Measurements from ENCODE around the gene RPS15. TPM values are rescaled to one million over a fixed set of nuclear protein-coding genes. Genes with fewer than 3 reads are reported as not detected.

RPS15 gene
- total and polyA plus RNA-seq, 10 of the 15 experiments (the other 5 are each of a cell fraction or from before 2014, with no cell fraction given), result 559 to 3,158 (median 1,413) TPM

- TF ChIP-seq POU2F2 (IDR thresholded peaks at IDR 0.05; ENCODE audit: borderline replicate concordance, low read depth, low read length) (no peak), ATF3 (IDR thresholded peaks at IDR 0.05; ENCODE audit: borderline replicate concordance, extremely low read depth, low read depth, low read length) (no peak), IRF3 (IDR thresholded peaks at IDR 0.05) (no peak), TCF7 (IDR thresholded peaks at IDR 0.05; ENCODE audit: borderline replicate concordance) (no peak), SIN3A (IDR thresholded peaks at IDR 0.05; ENCODE audit: low read depth, low read length) (no peak)
Observed at GRCh38 chr19:1388637-1389026, 49.6 kb upstream of the RPS15 start (continued).

GRCh38 chr19:1389033-1389940, 48.9 kb upstream of the RPS15 start:
- BruUV-seq (replicated peaks), result no TSS peak
- no peak overlapping the region for H3K27ac ChIP-seq (ENCODE audit: control insufficient read depth, insufficient read depth)
- ATAC-seq (no peak), FAIRE-seq (no peak), DNase-seq (ENCODE audit: low read depth, low spot score) (no peak)
- ChIA-PET SMC1A (ENCODE audit: uncharacterized antibody, unreplicated experiment) (no interaction called here), RAD21 (ENCODE audit: unreplicated experiment) (no interaction called here), CTCF (no interaction called here), POLR2A (no interaction called here)
- peaks cover 6% of the 10 kb centered on the region for H3K79me2 ChIP-seq (ENCODE audit: control insufficient read depth, insufficient read depth, low read length)
- no peaks in the 10 kb centered on the region for H3K4me1 ChIP-seq (ENCODE audit: control insufficient read depth, insufficient read depth, low read length)
- H4K20me1 ChIP-seq (ENCODE audit: control insufficient read depth, insufficient read depth), result no peaks in the 10 kb centered on the region
- peaks cover 10% of the 10 kb centered on the region in 2 experiments for H3K36me3 ChIP-seq (ENCODE audit: control insufficient read depth in 2 of 2, insufficient read depth in 2 of 2, low read length in 1 of 2)
- no peak overlapping the region for H3K4me3 ChIP-seq
- 94% methylated on average over 37 of the region's 39 CpGs for WGBS (ENCODE audit: insufficient coverage, insufficient replicate concordance, low lambda C conversion rate, missing lambda C conversion rate)
- intact Hi-C loops (cut with micrococcal nuclease; ENCODE audit: unreplicated experiment) (no loop called here), in situ Hi-C loops (cut with MboI) (no loop called here)
- no peak overlapping the region for H3K4me2 ChIP-seq (ENCODE audit: control insufficient read depth, insufficient read depth)
- H2AFZ ChIP-seq (ENCODE audit: control insufficient read depth, low read depth, low read length), result no peak overlapping the region
- H3K9ac ChIP-seq (ENCODE audit: control insufficient read depth, insufficient read depth, low read length), result no peak overlapping the region
- no peaks in the 10 kb centered on the region for H3K27me3 ChIP-seq (replicated peaks in 1 of 2; ENCODE audit: control insufficient read depth in 2 of 2, insufficient read depth in 2 of 2, low read length in 1 of 2)
- H3K9me3 ChIP-seq (replicated peaks; ENCODE audit: control insufficient read depth, insufficient read depth, low read length), result no peaks in the 10 kb centered on the region
- no peak for TF ChIP-seq ZNF687 (IDR thresholded peaks at IDR 0.05)
- TF ChIP-seq NFIC (IDR thresholded peaks at IDR 0.05; ENCODE audit: low read depth, low read length), result 0 out of 2 replicates have a peak, but pooled peaks have one; percentile 41
- peak; percentile 99 for TF ChIP-seq BCL3 (IDR thresholded peaks at IDR 0.05; ENCODE audit: borderline replicate concordance, insufficient read depth, low read depth, low read length, poor library complexity, severe bottlenecking)
- no peak for TF ChIP-seq FOS (IDR thresholded peaks at IDR 0.05; ENCODE audit: borderline replicate concordance, extremely low read depth, insufficient read length)
- TF ChIP-seq POLR2AphosphoS5 (IDR thresholded peaks at IDR 0.05; ENCODE audit: low read length), result 0 out of 2 replicates have a peak, but pooled peaks have one; percentile 60
- no peak for TF ChIP-seq HSF1 (IDR thresholded peaks at IDR 0.05; ENCODE audit: low read depth, low read length)
- peak; percentile 47 for TF ChIP-seq POLR2A (IDR thresholded peaks at IDR 0.05; ENCODE audit: low read depth, low read length)
- peak; percentile 84 for TF ChIP-seq TCF3 (IDR thresholded peaks at IDR 0.05; ENCODE audit: borderline replicate concordance, insufficient read depth, low read depth, low read length)
